HUES48 (cell line): Measurements from ENCODE around the gene CCNK.
A peak's percentile ranks its signal among the peaks of the same experiment; 100 is the strongest.

Source experiments
- H3K27ac ChIP-seq: one replicate; pipeline ENCODE4 v1.7.0; 2013; ENCODE audit warnings: low read depth, low read length, inconsistent platforms
- H3K27me3 ChIP-seq: 2 replicates; pipeline ENCODE4 v1.6.1; 2013; ENCODE audit warnings: mild to moderate bottlenecking, low read length; ENCODE audit not compliant: control insufficient read depth, insufficient read depth
- H3K36me3 ChIP-seq: 2 replicates; pipeline ENCODE4 v1.6.1; 2013; ENCODE audit warnings: low read length; ENCODE audit not compliant: control insufficient read depth, insufficient read depth
- H3K4me1 ChIP-seq: 2 replicates; pipeline ENCODE4 v1.6.1; 2013; ENCODE audit warnings: mild to moderate bottlenecking, low read length; ENCODE audit not compliant: control insufficient read depth, insufficient read depth
- H3K4me3 ChIP-seq: 2 replicates; pipeline ENCODE4 v1.5.1; 2013; ENCODE audit warnings: mild to moderate bottlenecking, low read depth, low read length
- H3K9ac ChIP-seq: 2 replicates; pipeline ENCODE4 v1.6.1; 2013; ENCODE audit warnings: mild to moderate bottlenecking, low read depth, low read length, moderate library complexity
- H3K9me3 ChIP-seq: 2 replicates; pipeline ENCODE4 v1.6.1; 2013; ENCODE audit warnings: low read length; ENCODE audit not compliant: control insufficient read depth, insufficient read depth

CCNK gene

GRCh38 chr14:99466758-99467157, 14.5 kb upstream of the CCNK start:
- Histone ChIP-seq H3K27me3 (no peaks in the 10 kb centered on the region), H3K27ac (no peak overlapping the region), H3K9ac (no peak overlapping the region), H3K9me3 (no peaks in the 10 kb centered on the region), H3K4me3 (no peak overlapping the region), H3K4me1 (peaks cover 27% of the 10 kb centered on the region), H3K36me3 (peaks cover 26% of the 10 kb centered on the region)

GRCh38 chr14:99467336-99468078, 13.7 kb upstream of the CCNK start:
- H3K27me3 ChIP-seq, result no peaks in the 10 kb centered on the region
- H3K27ac ChIP-seq, result no peak overlapping the region
- H3K4me1 ChIP-seq, result peaks cover 20% of the 10 kb centered on the region
- peaks cover 18% of the 10 kb centered on the region for H3K36me3 ChIP-seq
- no peak overlapping the region for H3K4me3 ChIP-seq
- no peak overlapping the region for H3K9ac ChIP-seq
- no peaks in the 10 kb centered on the region for H3K9me3 ChIP-seq

- H3K36me3 ChIP-seq, result peaks cover 13% of the 10 kb centered on the region; the same call in 1 of the 2 replicates
- no peak overlapping the region for H3K4me3 ChIP-seq
- H3K9ac ChIP-seq, result no peak overlapping the region
- peaks cover 17% of the 10 kb centered on the region for H3K4me1 ChIP-seq
- H3K27me3 ChIP-seq, result no peaks in the 10 kb centered on the region
- H3K9me3 ChIP-seq, result no peaks in the 10 kb centered on the region
- H3K27ac ChIP-seq, result no peak overlapping the region
Measured at GRCh38 chr14:99468081-99468480, 13.1 kb upstream of the CCNK start.

GRCh38 chr14:99468836-99469592, 12.2 kb upstream of the CCNK start:
- peaks cover 13% of the 10 kb centered on the region; the same call in 1 of the 2 replicates for H3K36me3 ChIP-seq
- no peaks in the 10 kb centered on the region for H3K9me3 ChIP-seq
- peaks cover 15% of the 10 kb centered on the region for H3K4me1 ChIP-seq
- H3K27me3 ChIP-seq, result no peaks in the 10 kb centered on the region
- H3K27ac ChIP-seq, result no peak overlapping the region
- no peak overlapping the region for H3K4me3 ChIP-seq
- H3K9ac ChIP-seq, result no peak overlapping the region

- no peak overlapping the region for H3K9ac ChIP-seq
- no peak overlapping the region for H3K27ac ChIP-seq
- no peaks in the 10 kb centered on the region for H3K9me3 ChIP-seq
- H3K4me3 ChIP-seq, result no peak overlapping the region
- H3K36me3 ChIP-seq, result no peaks in the 10 kb centered on the region
- H3K27me3 ChIP-seq, result no peaks in the 10 kb centered on the region
- peaks cover 24% of the 10 kb centered on the region for H3K4me1 ChIP-seq
Measured at GRCh38 chr14:99471731-99472130, 9.5 kb upstream of the CCNK start.

GRCh38 chr14:99472937-99473336, 8.3 kb upstream of the CCNK start:
- Histone ChIP-seq H3K36me3 (no peaks in the 10 kb centered on the region), H3K27me3 (no peaks in the 10 kb centered on the region), H3K9me3 (no peaks in the 10 kb centered on the region), H3K27ac (no peak overlapping the region), H3K4me3 (no peak overlapping the region), H3K9ac (no peak overlapping the region), H3K4me1 (peaks cover 24% of the 10 kb centered on the region)

- Histone ChIP-seq H3K27ac (no peak overlapping the region), H3K27me3 (no peaks in the 10 kb centered on the region), H3K4me3 (no peak overlapping the region), H3K9ac (no peak overlapping the region), H3K9me3 (no peaks in the 10 kb centered on the region), H3K36me3 (no peaks in the 10 kb centered on the region), H3K4me1 (peaks cover 24% of the 10 kb centered on the region)
Measured at GRCh38 chr14:99473458-99473857, 7.8 kb upstream of the CCNK start.

- Histone ChIP-seq H3K36me3 (no peaks in the 10 kb centered on the region), H3K27ac (peak overlapping the region; percentile 13), H3K9ac (no peak overlapping the region), H3K27me3 (no peaks in the 10 kb centered on the region), H3K9me3 (no peaks in the 10 kb centered on the region), H3K4me1 (peaks cover 28% of the 10 kb centered on the region), H3K4me3 (no peak overlapping the region)
Measured at GRCh38 chr14:99475179-99475578, 6.0 kb upstream of the CCNK start.

- H3K4me1 ChIP-seq, result peaks cover 27% of the 10 kb centered on the region
- H3K27me3 ChIP-seq, result no peaks in the 10 kb centered on the region
- H3K9me3 ChIP-seq, result no peaks in the 10 kb centered on the region
- no peaks in the 10 kb centered on the region for H3K36me3 ChIP-seq
- no peak overlapping the region for H3K9ac ChIP-seq
- no peak overlapping the region for H3K4me3 ChIP-seq
- H3K27ac ChIP-seq, result peak overlapping the region; percentile 13
Measured at GRCh38 chr14:99475660-99476059, 5.5 kb upstream of the CCNK start.

- H3K27me3 ChIP-seq, result no peaks in the 10 kb centered on the region
- no peak overlapping the region for H3K9ac ChIP-seq
- H3K4me1 ChIP-seq, result peaks cover 27% of the 10 kb centered on the region
- no peak overlapping the region for H3K27ac ChIP-seq
- no peak overlapping the region for H3K4me3 ChIP-seq
- H3K9me3 ChIP-seq, result no peaks in the 10 kb centered on the region
- no peaks in the 10 kb centered on the region for H3K36me3 ChIP-seq
Measured at GRCh38 chr14:99476864-99477263, 4.3 kb upstream of the CCNK start.

GRCh38 chr14:99478128-99478527, 3.1 kb upstream of the CCNK start:
- Histone ChIP-seq H3K4me1 (peaks cover 32% of the 10 kb centered on the region), H3K9ac (no peak overlapping the region), H3K27me3 (no peaks in the 10 kb centered on the region), H3K36me3 (no peaks in the 10 kb centered on the region), H3K4me3 (no peak overlapping the region), H3K9me3 (no peaks in the 10 kb centered on the region), H3K27ac (no peak overlapping the region)
